ENCODE results near the gene ZNF14.

ZNF14 gene

DNA sequence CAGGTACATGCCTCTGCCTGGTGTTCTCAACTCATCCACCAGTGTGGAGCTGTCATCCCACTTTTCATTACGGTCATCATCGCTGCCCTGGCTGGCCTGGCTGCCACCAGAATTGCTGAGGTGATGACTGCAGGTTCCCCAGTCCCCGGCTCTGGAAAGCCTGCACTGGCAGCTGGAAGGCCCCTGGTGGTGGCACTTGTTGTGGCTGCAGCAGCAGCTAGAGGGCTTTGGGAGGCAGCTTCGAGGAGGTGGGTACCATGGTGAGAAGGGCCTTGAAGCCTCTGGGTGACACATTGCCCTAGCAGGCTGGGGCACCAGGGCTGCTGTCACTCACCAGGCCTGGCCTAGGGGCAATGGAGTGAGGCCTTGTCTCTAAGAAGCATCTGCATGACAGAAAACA is 25.3 kb upstream of the ZNF14 start:
- no peaks in the 10 kb centered on the region for H3K36me3 ChIP-seq (ENCODE audit: insufficient read depth, low read length)
- H3K27ac ChIP-seq, result no peak overlapping the region
- no peaks in the 10 kb centered on the region for H3K9me3 ChIP-seq (ENCODE audit: low read depth, low read length)
- H3K4me3 ChIP-seq, result no peak overlapping the region
- no peak overlapping the region for H3K9ac ChIP-seq (ENCODE audit: insufficient read length)
- DNase-seq (ENCODE audit: low read depth, low spot score), result no peak
- TF ChIP-seq FOXP2 (optimal IDR thresholded peaks at IDR 0.05; ENCODE audit: control extremely low read depth, extremely low read length, insufficient read depth), result no peak
- no peak for TF ChIP-seq POLR2AphosphoS5 (IDR thresholded peaks at IDR 0.05; ENCODE audit: borderline replicate concordance, low read depth, low read length)
- no peak for TF ChIP-seq EZH2 (IDR thresholded peaks at IDR 0.05)

DNA sequence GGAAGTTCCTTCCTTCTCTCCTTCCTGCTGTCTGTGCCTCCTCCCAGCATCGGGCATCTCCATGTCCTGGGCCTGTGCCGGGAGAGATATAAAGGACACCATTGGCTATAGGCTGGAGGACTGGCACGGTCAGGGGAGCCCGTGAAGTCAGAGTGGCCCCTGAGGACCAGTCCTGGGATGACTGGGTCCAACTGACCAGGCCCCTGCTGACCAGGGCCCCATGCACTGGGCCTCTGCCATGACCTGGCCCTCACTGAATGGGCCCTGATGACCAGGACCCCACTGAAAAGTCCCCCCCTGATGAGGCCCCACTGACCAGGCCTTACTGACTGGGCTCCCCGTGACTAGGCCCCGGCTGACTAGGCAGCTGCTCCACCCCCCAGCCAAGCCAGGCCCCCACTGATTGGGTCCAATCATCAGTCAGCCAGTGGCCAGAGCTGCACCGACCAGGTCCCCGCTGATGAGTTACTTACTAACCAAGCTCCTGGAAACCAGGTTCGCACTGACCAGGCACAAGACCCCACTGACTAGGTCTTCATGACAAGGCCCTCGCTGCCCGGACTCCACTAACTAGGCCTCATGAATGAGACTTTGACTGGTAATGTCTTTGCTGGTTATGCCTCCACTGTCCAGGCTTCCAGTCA is 20.0 kb upstream of the ZNF14 start:
- TF ChIP-seq POLR2AphosphoS5 (IDR thresholded peaks at IDR 0.05; ENCODE audit: borderline replicate concordance, low read depth, low read length), result no peak
- TF ChIP-seq FOXP2 (optimal IDR thresholded peaks at IDR 0.05; ENCODE audit: control extremely low read depth, extremely low read length, insufficient read depth), result no peak
- no peak for TF ChIP-seq EZH2 (IDR thresholded peaks at IDR 0.05)

DNA sequence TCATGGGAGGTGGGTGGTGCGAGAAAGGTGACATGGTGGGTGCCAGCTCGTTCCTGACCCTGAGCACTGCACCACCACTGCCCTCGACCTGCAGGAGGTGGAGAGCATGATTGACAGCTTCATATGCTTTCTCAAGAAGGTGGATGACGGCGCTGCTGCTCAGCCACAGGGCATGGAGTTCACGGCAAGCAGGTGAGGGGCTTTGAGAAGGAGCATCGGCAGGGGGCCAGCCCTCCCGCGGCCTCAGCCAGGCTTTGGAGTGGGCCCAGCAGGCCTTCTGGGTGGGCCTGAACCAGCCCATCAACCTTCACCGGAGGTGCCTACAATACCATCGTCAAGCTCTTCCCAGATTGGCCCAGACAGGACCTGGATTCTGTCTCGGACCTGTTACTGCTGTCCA is 18.9 kb upstream of the ZNF14 start:
- Histone ChIP-seq H3K9ac (ENCODE audit: insufficient read length) (no peak overlapping the region), H3K36me3 (ENCODE audit: insufficient read depth, low read length) (no peaks in the 10 kb centered on the region), H3K27ac (no peak overlapping the region), H3K9me3 (ENCODE audit: low read depth, low read length) (no peaks in the 10 kb centered on the region), H3K4me3 (no peak overlapping the region)
- TF ChIP-seq POLR2AphosphoS5 (IDR thresholded peaks at IDR 0.05; ENCODE audit: borderline replicate concordance, low read depth, low read length) (no peak), EZH2 (IDR thresholded peaks at IDR 0.05) (no peak), FOXP2 (optimal IDR thresholded peaks at IDR 0.05; ENCODE audit: control extremely low read depth, extremely low read length, insufficient read depth) (no peak)
- DNase-seq (ENCODE audit: low read depth, low spot score), result no peak

More for the DNA sequence above, 20.0 kb upstream of the ZNF14 start:
- H3K9ac ChIP-seq (ENCODE audit: insufficient read length), result no peak overlapping the region
- H3K9me3 ChIP-seq (ENCODE audit: low read depth, low read length), result no peaks in the 10 kb centered on the region
- DNase-seq (ENCODE audit: low read depth, low spot score), result no peak
- no peaks in the 10 kb centered on the region for H3K36me3 ChIP-seq (ENCODE audit: insufficient read depth, low read length)
- no peak overlapping the region for H3K4me3 ChIP-seq
- H3K27ac ChIP-seq, result no peak overlapping the region

DNA sequence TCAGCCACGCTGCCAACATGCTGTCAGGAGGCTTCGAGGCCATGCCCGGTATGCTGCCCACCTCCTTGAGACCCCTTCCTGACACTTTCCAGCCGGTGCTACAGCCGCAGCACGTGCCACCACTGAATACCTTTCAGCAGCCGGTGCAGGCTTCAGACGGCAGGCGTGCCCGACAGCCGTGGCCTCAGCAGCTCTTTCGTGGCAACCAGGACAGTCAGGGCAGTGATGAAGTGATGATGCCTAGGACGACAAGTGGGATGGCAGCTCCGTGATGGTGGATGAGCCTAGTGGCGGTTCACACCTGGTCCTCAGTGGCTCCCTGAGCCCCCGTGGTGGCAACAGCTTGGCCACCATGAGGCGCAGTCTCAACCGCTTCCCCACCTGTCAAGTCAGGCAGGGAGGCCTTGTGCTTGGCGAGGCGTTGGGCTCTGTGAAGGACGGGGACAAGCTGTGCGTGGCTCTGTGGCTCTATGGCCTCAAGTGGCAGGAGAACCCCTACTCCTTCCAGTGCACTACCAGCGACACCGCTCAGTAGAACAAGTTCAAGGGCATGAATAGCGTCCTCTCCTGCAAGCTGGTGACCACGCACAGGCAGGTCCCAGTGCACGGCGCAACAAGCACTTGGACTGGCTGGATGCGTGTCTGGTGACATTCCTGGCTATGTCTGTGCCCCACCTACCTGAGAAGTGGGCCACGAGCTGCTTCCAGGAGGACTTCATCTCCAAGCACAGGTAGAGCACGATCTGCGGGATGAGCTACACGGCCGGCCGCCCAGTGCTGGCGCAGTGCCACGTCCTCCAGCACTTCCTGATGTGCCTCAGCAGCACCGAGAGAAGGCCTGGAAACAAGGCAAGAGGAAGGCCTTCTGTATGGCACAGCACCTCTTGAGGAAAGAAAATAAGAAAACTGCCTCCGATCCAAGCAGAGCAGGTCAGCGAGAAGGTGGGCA is 18.2 kb upstream of the ZNF14 start:
- no peak for DNase-seq (ENCODE audit: low read depth, low spot score)
- Histone ChIP-seq H3K9ac (ENCODE audit: insufficient read length) (no peak overlapping the region), H3K27ac (no peak overlapping the region), H3K9me3 (ENCODE audit: low read depth, low read length) (no peaks in the 10 kb centered on the region), H3K4me3 (no peak overlapping the region), H3K36me3 (ENCODE audit: insufficient read depth, low read length) (no peaks in the 10 kb centered on the region)
- TF ChIP-seq POLR2AphosphoS5 (IDR thresholded peaks at IDR 0.05; ENCODE audit: borderline replicate concordance, low read depth, low read length), result no peak
- TF ChIP-seq EZH2 (IDR thresholded peaks at IDR 0.05), result no peak
- TF ChIP-seq FOXP2 (optimal IDR thresholded peaks at IDR 0.05; ENCODE audit: control extremely low read depth, extremely low read length, insufficient read depth), result no peak

DNA sequence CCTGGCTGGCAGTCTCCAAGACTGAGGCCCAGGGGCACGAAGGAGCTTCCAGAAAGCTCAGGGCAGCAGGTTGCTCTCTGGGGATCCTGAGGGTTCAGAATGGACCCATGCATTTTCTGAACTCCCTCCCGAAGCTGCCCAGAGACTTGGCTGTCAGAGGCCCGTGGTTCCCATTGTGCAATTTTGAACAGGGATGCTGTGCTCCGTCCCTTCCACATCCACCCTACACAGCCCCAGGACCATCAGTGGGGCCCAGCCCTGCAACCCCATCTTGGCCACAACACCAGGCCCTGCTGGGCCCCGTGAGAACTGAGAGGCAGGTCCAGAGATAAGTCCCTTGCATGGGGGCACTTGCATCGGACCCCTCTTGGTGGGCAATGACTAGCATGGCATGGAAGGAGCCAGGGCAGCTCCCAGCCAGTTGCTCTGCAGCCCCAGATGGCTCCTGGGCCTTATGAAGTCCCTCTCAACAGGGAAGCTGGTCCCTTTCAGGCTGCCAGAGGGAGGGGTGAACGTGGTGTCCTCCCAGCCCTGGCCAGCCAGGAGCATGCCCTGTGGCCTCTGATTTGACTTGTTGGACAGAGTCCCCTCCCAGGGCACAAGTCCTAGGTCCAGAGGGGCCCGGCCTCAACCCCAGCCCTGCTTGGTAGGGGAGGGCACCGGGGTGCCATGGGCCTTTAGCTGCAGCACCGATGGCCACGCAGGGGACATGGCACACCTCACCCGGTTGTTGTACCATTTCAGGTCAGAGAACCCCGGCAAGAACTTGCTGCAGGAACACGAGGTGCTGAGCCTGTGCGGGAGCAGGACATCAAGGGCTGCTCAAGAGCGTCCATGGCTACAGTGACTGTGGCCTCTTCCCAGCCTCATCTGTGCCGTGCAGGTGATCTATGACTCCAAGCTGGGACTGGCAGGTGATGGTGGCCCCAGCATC is 17.3 kb upstream of the ZNF14 start:
- no peak overlapping the region for H3K27ac ChIP-seq
- TF ChIP-seq EZH2 (IDR thresholded peaks at IDR 0.05), result no peak
- H3K9ac ChIP-seq (ENCODE audit: insufficient read length), result no peak overlapping the region
- H3K36me3 ChIP-seq (ENCODE audit: insufficient read depth, low read length), result no peaks in the 10 kb centered on the region
- H3K4me3 ChIP-seq, result no peak overlapping the region
- no peaks in the 10 kb centered on the region for H3K9me3 ChIP-seq (ENCODE audit: low read depth, low read length)
- no peak for DNase-seq (ENCODE audit: low read depth, low spot score)

DNA sequence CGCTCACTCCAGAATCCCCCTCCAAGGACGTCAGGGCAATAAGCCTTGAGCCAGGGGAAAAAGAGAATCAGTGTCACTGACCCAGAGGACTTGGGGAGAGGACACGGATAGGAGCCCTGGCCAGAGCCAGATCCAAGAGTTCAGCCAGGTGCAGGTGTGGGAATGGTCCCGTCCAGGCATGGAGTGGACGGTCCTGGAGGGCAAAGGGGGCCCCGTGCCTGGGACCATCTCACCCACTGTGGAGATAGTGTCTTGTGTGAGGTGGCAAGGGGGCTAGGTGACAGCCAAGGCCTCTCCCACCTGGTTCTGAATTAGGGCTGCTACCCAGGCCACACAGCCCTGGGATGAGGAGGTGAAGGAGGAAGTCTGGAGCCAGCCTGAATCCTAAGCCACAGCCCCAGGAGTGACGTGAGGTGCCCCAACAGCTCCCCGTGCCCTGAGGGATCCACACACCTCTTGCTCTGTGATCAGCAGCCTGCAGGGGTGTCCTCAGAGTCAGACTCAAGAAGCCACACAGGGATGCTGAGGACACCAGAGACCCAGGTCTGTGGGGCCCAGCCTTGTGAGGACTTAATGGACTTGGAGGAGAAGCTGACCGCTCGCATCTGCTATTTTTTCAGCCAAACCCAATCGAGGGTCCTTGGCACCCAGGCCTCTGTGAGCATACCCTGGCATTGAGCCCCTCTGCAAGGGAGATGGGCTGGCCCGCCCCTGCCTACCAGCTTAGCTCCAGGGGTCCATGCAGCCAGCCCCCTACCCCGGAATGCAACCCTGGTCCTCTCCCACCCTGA is 16.4 kb upstream of the ZNF14 start:
- DNase-seq (ENCODE audit: low read depth, low spot score), result no peak
- TF ChIP-seq FOXP2 (optimal IDR thresholded peaks at IDR 0.05; ENCODE audit: control extremely low read depth, extremely low read length, insufficient read depth) (no peak), POLR2AphosphoS5 (IDR thresholded peaks at IDR 0.05; ENCODE audit: borderline replicate concordance, low read depth, low read length) (no peak), EZH2 (IDR thresholded peaks at IDR 0.05) (no peak)
- H3K36me3 ChIP-seq (ENCODE audit: insufficient read depth, low read length), result no peaks in the 10 kb centered on the region
- no peak overlapping the region for H3K9ac ChIP-seq (ENCODE audit: insufficient read length)
- no peak overlapping the region for H3K4me3 ChIP-seq
- no peaks in the 10 kb centered on the region for H3K9me3 ChIP-seq (ENCODE audit: low read depth, low read length)
- no peak overlapping the region for H3K27ac ChIP-seq

DNA sequence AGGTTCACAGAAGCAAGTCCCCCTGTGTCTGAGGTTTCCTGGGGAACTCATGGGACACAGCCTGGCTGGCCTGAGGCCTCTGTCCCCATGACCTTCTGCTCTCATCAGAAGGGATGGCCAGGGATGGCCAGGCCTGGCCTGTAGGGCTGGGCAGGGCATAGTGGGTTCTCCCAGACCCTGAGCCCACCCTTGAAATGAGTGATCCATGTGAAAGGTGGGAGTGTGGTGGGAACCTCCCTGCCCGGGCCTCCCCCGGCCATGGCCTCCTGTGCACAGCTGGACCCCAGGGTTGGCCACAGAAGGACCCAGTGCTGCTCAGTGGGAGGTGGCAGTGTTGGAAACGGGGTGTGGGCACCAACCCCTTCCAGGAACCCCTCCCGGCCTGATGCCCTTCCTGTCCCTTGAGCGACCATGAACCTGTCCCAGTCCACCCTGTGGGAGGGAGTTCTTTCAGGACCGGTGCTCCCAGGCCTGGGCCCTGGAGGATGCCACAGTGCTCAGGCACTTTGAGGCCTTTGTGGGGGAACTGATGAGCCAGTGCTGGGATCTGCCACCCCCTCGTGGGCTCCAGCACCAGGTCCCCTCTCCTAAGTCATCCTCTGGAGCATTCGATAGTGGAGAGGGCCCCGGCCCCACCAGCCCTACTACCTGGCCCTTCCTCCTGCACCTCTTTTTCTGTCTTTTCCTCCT is 15.5 kb upstream of the ZNF14 start:
- Histone ChIP-seq H3K9me3 (ENCODE audit: low read depth, low read length) (no peaks in the 10 kb centered on the region), H3K4me3 (no peak overlapping the region), H3K27ac (no peak overlapping the region), H3K9ac (ENCODE audit: insufficient read length) (no peak overlapping the region), H3K36me3 (ENCODE audit: insufficient read depth, low read length) (no peaks in the 10 kb centered on the region)
- DNase-seq (ENCODE audit: low read depth, low spot score), result no peak
- TF ChIP-seq EZH2 (IDR thresholded peaks at IDR 0.05) (no peak), FOXP2 (optimal IDR thresholded peaks at IDR 0.05; ENCODE audit: control extremely low read depth, extremely low read length, insufficient read depth) (no peak), POLR2AphosphoS5 (IDR thresholded peaks at IDR 0.05; ENCODE audit: borderline replicate concordance, low read depth, low read length) (no peak)
